ENCODE data around the gene SPIN1. TPM values are rescaled to one million over a fixed set of nuclear protein-coding genes. Genes with fewer than 3 reads are reported as not detected.

The SPIN1 gene
- total and polyA plus RNA-seq, 2 of the 8 experiments (the other 6 are each of a cell fraction or from before 2014, with no cell fraction given), result 69.9 to 139 TPM

GRCh38 chr9:88379352-88379751, 8.9 kb upstream of the SPIN1 start:
- H3K4me3 ChIP-seq (ENCODE audit: extremely low read depth in 1 of 4, insufficient read depth in 2 of 4, low read depth in 3 of 4, low read length in 4 of 4), result peak overlapping the region in 1 of 4 experiments; percentile 44; a peak in 1 of 8 replicates
- H3K36me3 ChIP-seq (ENCODE audit: control insufficient read depth in 2 of 4, insufficient read depth in 4 of 4, low read length in 3 of 4), result no peaks in the 10 kb centered on the region
- no peak overlapping the region for H3K14ac ChIP-seq (ENCODE audit: insufficient read length)
- H4K20me1 ChIP-seq (replicated peaks in 1 of 2; ENCODE audit: control insufficient read depth in 1 of 2, insufficient read depth in 2 of 2, low read length in 2 of 2), result no peaks in the 10 kb centered on the region
- H3K4ac ChIP-seq (replicated peaks; ENCODE audit: insufficient read length, low read depth, low read length), result no peak overlapping the region
- peak overlapping the region; percentile 30 to 42; a peak in 3 of 4 replicates for H3K4me2 ChIP-seq (ENCODE audit: insufficient read depth in 1 of 2, low read depth in 2 of 2, low read length in 2 of 2)
- H3K56ac ChIP-seq (replicated peaks; ENCODE audit: insufficient read length, low read depth, low read length), result no peak overlapping the region
- H2BK12ac ChIP-seq (ENCODE audit: low read depth, low read length), result 0 out of 2 replicates have a peak overlapping the region, but pooled peaks have one; percentile 77
- H3K9me3 ChIP-seq (ENCODE audit: insufficient read depth in 2 of 2, low read depth in 1 of 2, low read length in 1 of 2), result no peaks in the 10 kb centered on the region
- H2AK5ac ChIP-seq (ENCODE audit: low read depth, low read length), result no peak overlapping the region
- no peak overlapping the region for H2BK120ac ChIP-seq (replicated peaks; ENCODE audit: low read depth, low read length)
- H2AFZ ChIP-seq (ENCODE audit: low read length), result no peak overlapping the region
- no peak overlapping the region for H4K5ac ChIP-seq (ENCODE audit: insufficient read length, low read depth, low read length)
- H4K8ac ChIP-seq (ENCODE audit: extremely low read depth, insufficient read depth, low read length), result no peak overlapping the region
- no peak overlapping the region for H3K18ac ChIP-seq (ENCODE audit: extremely low read depth, low read length)
- POLR2A ChIA-PET (ENCODE audit: partially characterized antibody), result interaction anchor here (0.6 to 2.2 kb wide), 5 partner anchors 8 to 28 kb away, joined by 3 to 10 read pairs (median 4); partner anchors contain the start of gene SPIN1
- H3K79me2 ChIP-seq (ENCODE audit: control insufficient read depth in 1 of 2, insufficient read depth in 2 of 2, low read length in 2 of 2), result no peaks in the 10 kb centered on the region
- H3K27me3 ChIP-seq (replicated peaks in 1 of 4; ENCODE audit: control insufficient read depth in 3 of 4, extremely low read depth in 1 of 4, insufficient read depth in 3 of 4, low read length in 3 of 4), result no peaks in the 10 kb centered on the region
- no peak for DNase-seq (ENCODE audit: low read depth in 1 of 2, low spot score in 2 of 2)
- peaks cover 1 to 9% (median 5%) of the 10 kb centered on the region in 4 experiments; a peak in 4 of 7 replicates for H3K4me1 ChIP-seq (replicated peaks in 1 of 4; ENCODE audit: control insufficient read depth in 3 of 4, insufficient read depth in 4 of 4, low read length in 3 of 4)
- H3K23ac ChIP-seq (ENCODE audit: insufficient read length), result no peak overlapping the region
- 0 out of 2 replicates have a peak, but pooled peaks cover 2% of the 10 kb centered on the region for H3K23me2 ChIP-seq (ENCODE audit: low read depth, low read length)
- CTCF ChIA-PET (ENCODE audit: partially characterized antibody), result interaction anchor here (0.6 to 1.5 kb wide), 5 partner anchors 15 to 149 kb away, joined by 3 to 7 read pairs (median 3); no protein-coding TSS in a partner anchor
- 51% methylated on average over 3 of the region's 3 CpGs; no CpG with 5 or more reads in 1 of the 2 experiments for WGBS, 2 experiments (ENCODE audit: extremely low coverage in 1 of 2, insufficient coverage in 1 of 2, insufficient read length in 1 of 2, insufficient replicate concordance in 2 of 2, low coverage in 1 of 2, low lambda C conversion rate in 2 of 2, missing lambda C conversion rate in 1 of 2)
- H3K27ac ChIP-seq (ENCODE audit: low read depth, low read length), result peak overlapping the region; percentile 21; the same call in 1 of the 2 replicates
- H4K91ac ChIP-seq (replicated peaks; ENCODE audit: insufficient read length, low read length), result peak overlapping the region; percentile 98
- no peaks in the 10 kb centered on the region for H3K79me1 ChIP-seq (ENCODE audit: low read depth, low read length)
- H2BK20ac ChIP-seq (ENCODE audit: low read length), result no peak overlapping the region
- no peak overlapping the region for H3K9ac ChIP-seq (replicated peaks in 1 of 4; ENCODE audit: extremely low read depth in 1 of 4, low read depth in 3 of 4, low read length in 3 of 4)
- peak; percentile 79 for FAIRE-seq
- no peak overlapping the region for H2BK15ac ChIP-seq (ENCODE audit: low read length)
- H2BK5ac ChIP-seq (ENCODE audit: low read depth, low read length), result peak overlapping the region; percentile 84; the same call in 1 of the 2 replicates
- TF ChIP-seq SIRT6 (IDR thresholded peaks at IDR 0.05; ENCODE audit: low read length) (no peak), TAF7 (optimal IDR thresholded peaks at IDR 0.05; ENCODE audit: borderline replicate concordance, low read depth, low read length) (no peak), POLR2A (IDR thresholded peaks at IDR 0.05; ENCODE audit: control extremely low read depth in 1 of 2, low read depth in 2 of 2, low read length in 2 of 2) (no peak), GABPA (IDR thresholded peaks at IDR 0.05; ENCODE audit: borderline replicate concordance, insufficient read depth, low read length) (no peak), SIX5 (IDR thresholded peaks at IDR 0.05; ENCODE audit: low read depth, low read length) (no peak), RAD21 (IDR thresholded peaks at IDR 0.05 in 1 of 2, conservative IDR thresholded peaks at IDR 0.05 in 1 of 2; ENCODE audit: low read depth in 2 of 2, low read length in 2 of 2) (no peak), POU5F1 (IDR thresholded peaks at IDR 0.05; ENCODE audit: low read depth, low read length) (peak; percentile 45; the same call in 1 of the 2 replicates), SRF (IDR thresholded peaks at IDR 0.05; ENCODE audit: low read depth, low read length) (no peak), JUN (IDR thresholded peaks at IDR 0.05; ENCODE audit: low read depth, low read length) (no peak), JUND (IDR thresholded peaks at IDR 0.05; ENCODE audit: low read length) (peak; percentile 24; the same call in 1 of the 2 replicates)
